Measurements from ENCODE around the gene MEFV. TPM values are rescaled to one million over a fixed set of nuclear protein-coding genes. Genes with fewer than 3 reads are reported as not detected.

The MEFV gene
- total RNA-seq, 1 donor from 2014 or later, result 1.00 TPM

DNA sequence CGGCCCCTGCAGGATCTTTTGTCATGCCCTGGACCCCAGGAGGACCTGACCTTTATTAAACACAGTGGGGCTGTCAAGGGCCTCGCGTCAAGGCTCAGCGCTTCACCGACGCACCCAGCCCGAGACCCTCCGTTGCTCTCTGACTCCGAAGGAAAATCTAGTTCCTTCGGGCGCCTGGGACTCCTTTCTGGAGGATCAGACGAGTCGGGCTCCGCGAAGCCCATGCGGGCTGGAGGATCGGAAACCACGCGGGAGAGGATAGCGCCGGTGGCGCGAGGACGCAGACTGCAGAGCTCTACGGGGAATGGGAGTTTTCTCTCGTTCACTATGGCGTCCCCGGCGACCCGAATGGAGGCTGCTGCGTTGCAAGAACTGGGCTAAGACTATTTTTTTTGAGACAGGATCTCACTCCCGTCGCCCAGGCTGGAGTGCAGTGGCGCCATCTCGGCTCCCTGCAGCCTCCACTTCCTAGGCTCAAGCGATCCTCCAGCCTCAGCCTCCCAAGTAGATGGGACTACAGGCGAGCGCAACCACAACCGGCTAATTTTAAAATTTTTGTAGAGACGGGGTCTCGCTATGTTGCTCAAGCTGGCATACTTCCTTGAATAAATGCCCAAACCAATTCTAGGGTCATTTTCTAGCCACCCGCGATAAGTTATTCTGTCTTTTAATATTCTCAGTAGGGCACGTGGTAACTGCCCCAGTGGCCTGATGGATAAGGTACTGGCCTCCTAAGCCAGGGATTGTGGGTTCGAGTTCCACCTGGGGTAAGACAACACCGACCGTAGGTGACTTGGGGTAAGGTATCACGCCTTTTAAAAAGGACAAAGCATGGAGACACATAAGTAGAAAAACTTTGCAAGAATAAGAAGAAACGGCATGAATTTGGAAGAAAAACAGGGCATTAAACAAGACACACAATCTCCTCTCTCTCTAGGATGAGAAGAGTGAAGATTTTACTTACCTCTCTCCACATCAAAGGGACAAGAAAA lies 62.9 kb downstream of the MEFV start:
- no peak for DNase-seq (ENCODE audit: low spot score)
- intact Hi-C loops (cut with DNase I), result no loop called here

DNA sequence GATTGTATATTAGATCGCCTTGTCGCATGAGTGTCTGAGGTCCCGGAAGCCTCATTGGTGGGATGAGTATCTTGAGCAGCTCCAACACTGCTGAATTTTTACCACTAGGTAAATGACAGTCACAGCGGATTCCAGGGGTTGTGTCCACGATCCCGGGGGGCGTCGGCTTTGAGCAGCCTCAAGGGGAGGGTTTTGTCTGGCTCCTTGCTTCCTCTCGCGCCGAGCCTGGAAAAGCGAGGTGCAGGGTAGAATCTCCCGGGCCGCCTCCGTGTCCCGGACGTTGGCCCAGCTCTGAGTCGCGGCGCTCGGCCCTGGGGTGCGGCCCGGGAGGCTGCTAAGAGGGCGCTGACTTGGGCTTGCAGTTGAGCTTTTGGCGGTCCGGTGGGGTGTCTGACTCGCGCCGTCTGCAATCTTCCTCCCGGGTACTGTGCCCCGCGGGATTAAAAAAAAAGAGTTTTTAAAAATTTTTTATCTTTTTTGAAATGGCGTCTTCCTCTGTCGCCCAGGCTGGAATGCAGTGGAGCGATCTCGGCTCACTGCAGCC lies 63.9 kb downstream of the MEFV start:
- intact Hi-C loops (cut with DNase I), result no loop called here
- no peak for DNase-seq (ENCODE audit: low spot score)

Other genes starting within 250 kb of the MEFV start
- gene CLDN9, start 243.7 kb downstream of the MEFV start, total RNA-seq, result 2.3 TPM
- 0.16 TPM for gene CLDN6, start 238.4 kb downstream of the MEFV start, total RNA-seq
- gene TNFRSF12A, start 236.3 kb downstream of the MEFV start, total RNA-seq, result 229 TPM
- 41.3 TPM for gene HCFC1R1, start 232.7 kb downstream of the MEFV start, total RNA-seq
- gene THOC6, start 232.6 kb downstream of the MEFV start, total RNA-seq, result 13.9 TPM
- not detected for gene BICDL2, start 219.7 kb downstream of the MEFV start, total RNA-seq
- 3.0 TPM for gene MMP25, start 210.1 kb downstream of the MEFV start, total RNA-seq
- gene IL32, start 191.0 kb downstream of the MEFV start, total RNA-seq, result 32.3 TPM
- not detected for gene ZSCAN10, start 157.3 kb downstream of the MEFV start, total RNA-seq
- gene ZNF205, start 144.0 kb downstream of the MEFV start, total RNA-seq, result 6.5 TPM
- gene ZNF213, start 121.6 kb downstream of the MEFV start, total RNA-seq, result 7.5 TPM
- not detected for gene OR1F1, start 68.4 kb downstream of the MEFV start, total RNA-seq
- gene ZNF200, start 21.5 kb downstream of the MEFV start, total RNA-seq, result 5.3 TPM
- gene ZNF263, start 26.9 kb upstream of the MEFV start, total RNA-seq, result 11.3 TPM
- gene TIGD7, start 48.8 kb upstream of the MEFV start, total RNA-seq, result 8.2 TPM
- gene ZNF75A, start 48.9 kb upstream of the MEFV start, total RNA-seq, result 21.3 TPM
- not detected for gene OR2C1, start 99.3 kb upstream of the MEFV start, total RNA-seq
- 7.2 TPM for gene ZSCAN32, start 144.4 kb upstream of the MEFV start, total RNA-seq
- 9.2 TPM for gene ZNF174, start 144.6 kb upstream of the MEFV start, total RNA-seq
- 1.8 TPM for gene ZNF597, start 186.9 kb upstream of the MEFV start, total RNA-seq
- 25.5 TPM for gene NAA60, start 187.0 kb upstream of the MEFV start, total RNA-seq
- not detected for gene C16orf90, start 238.9 kb upstream of the MEFV start, total RNA-seq
- gene CLUAP1, start 244.4 kb upstream of the MEFV start, total RNA-seq, result 15.3 TPM